Adipocyte (in vitro differentiated cells): ENCODE measurements around the gene TEX2.

Experiments used
- DNase-seq: peaks from one replicate; pipeline ENCODE4 v3.0.0-alpha.2; 2015; ENCODE audit warnings: low read depth
- H3K27me3 ChIP-seq: replicated peaks from 2 replicates; pipeline ENCODE4 v1.7.0; 2013; ENCODE audit warnings: mild to moderate bottlenecking, low read length, moderate library complexity; ENCODE audit not compliant: control insufficient read depth, insufficient read depth
- H3K36me3 ChIP-seq: 2 replicates; pipeline ENCODE4 v1.7.0; 2013; ENCODE audit warnings: low read length, mild to moderate bottlenecking, moderate library complexity; ENCODE audit not compliant: control insufficient read depth, insufficient read depth, severe bottlenecking
- H3K4me1 ChIP-seq: 2 replicates; pipeline ENCODE4 v1.7.0; 2013; ENCODE audit warnings: mild to moderate bottlenecking, low read length, moderate library complexity; ENCODE audit not compliant: control insufficient read depth, insufficient read depth
- H3K4me3 ChIP-seq: 2 replicates; pipeline ENCODE4 v1.7.0; 2013; ENCODE audit warnings: mild to moderate bottlenecking, low read length, moderate library complexity
- H3K9ac ChIP-seq: 2 replicates; pipeline ENCODE4 v1.7.0; 2013; ENCODE audit warnings: mild to moderate bottlenecking, low read length, moderate library complexity
- H3K9me3 ChIP-seq: 2 replicates; pipeline ENCODE4 v1.7.0; 2013; ENCODE audit warnings: mild to moderate bottlenecking, low read length, moderate library complexity; ENCODE audit not compliant: control insufficient read depth

TEX2 gene

DNA sequence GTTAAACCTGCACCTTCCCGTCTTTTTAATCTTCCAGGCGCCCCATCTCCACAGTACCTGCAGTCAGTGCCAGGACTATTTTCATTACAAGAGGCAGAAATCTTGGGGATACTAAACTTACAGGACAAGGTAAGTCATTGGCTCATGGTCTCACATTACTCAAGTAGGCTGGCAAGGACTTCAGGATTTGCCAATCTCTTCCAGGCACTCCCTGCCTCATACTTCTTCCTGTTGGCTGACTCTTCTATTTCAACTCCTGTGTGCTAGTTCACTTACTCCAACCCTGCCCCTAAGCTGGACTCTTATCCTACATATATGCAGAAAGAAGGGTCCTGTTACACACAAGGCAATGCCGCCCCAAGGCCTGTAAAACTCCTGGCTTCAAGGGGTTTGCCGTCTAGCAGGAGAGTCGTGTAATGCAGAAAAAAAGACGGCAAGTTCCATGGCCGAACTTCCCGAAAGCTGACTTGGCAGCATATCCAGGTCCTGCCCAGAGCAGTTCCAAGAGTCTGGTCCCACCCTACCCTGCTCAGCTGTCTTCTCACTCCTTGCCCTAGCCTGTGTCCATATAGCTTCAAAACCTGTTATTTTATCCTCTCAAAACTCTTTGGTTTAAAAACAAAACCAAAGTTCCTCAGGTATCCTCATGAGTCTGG lies 147.9 kb downstream of the TEX2 start:
- peak overlapping the region; percentile 58 for H3K4me3 ChIP-seq
- H3K36me3 ChIP-seq: no peaks in the 10 kb centered on the region
- no peaks in the 10 kb centered on the region for H3K27me3 ChIP-seq
- peak overlapping the region; percentile 48 for H3K9ac ChIP-seq
- no peaks in the 10 kb centered on the region for H3K9me3 ChIP-seq
- H3K4me1 ChIP-seq: peaks cover 41% of the 10 kb centered on the region
- peak; percentile 33 for DNase-seq

DNA sequence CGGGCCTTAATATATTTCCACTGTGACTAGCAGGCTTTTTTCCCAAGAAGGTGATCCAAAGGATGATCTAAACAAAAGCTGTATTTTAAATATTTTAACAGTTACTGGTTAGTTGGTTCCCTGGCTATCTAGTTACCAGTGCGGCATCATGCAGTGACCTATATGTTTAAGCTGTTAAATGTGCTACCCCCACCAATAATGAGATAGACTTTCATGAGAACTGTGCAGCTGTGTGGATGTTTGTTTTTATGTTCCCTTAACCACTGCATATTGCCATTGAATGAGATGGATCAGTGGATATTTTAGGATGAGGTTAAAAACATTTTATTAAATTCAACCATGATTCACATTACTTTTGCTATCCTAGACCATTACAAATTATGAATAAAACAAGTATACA lies 150.1 kb downstream of the TEX2 start:
- H3K36me3 ChIP-seq: no peaks in the 10 kb centered on the region
- H3K9me3 ChIP-seq: no peaks in the 10 kb centered on the region
- H3K27me3 ChIP-seq: no peaks in the 10 kb centered on the region
- H3K4me3 ChIP-seq: no peak overlapping the region
- DNase-seq: no peak
- no peak overlapping the region for H3K9ac ChIP-seq
- H3K4me1 ChIP-seq: peaks cover 41% of the 10 kb centered on the region

DNA sequence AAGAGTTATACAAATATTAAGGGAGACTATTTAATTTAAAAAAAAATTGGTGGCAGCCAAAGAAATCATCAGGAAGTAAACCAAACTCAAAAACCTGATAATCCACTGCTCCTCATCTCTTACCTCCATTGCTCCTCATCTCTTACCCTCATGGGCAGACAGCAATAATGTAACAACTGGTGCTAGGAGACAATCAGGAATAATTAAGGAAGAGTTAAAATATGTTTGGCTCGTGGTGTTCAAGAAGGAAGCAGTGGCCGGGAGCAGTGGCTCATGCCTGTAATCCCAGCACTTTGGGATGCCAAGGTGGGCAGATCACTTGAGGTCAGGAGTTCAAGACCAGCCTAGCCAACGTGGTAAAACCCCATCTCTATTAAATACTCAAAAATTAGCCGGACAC lies 151.2 kb downstream of the TEX2 start:
- no peaks in the 10 kb centered on the region for H3K9me3 ChIP-seq
- H3K4me3 ChIP-seq: no peak overlapping the region
- H3K9ac ChIP-seq: no peak overlapping the region
- no peaks in the 10 kb centered on the region for H3K36me3 ChIP-seq
- H3K27me3 ChIP-seq: no peaks in the 10 kb centered on the region
- H3K4me1 ChIP-seq: peaks cover 48% of the 10 kb centered on the region
- no peak for DNase-seq

DNA sequence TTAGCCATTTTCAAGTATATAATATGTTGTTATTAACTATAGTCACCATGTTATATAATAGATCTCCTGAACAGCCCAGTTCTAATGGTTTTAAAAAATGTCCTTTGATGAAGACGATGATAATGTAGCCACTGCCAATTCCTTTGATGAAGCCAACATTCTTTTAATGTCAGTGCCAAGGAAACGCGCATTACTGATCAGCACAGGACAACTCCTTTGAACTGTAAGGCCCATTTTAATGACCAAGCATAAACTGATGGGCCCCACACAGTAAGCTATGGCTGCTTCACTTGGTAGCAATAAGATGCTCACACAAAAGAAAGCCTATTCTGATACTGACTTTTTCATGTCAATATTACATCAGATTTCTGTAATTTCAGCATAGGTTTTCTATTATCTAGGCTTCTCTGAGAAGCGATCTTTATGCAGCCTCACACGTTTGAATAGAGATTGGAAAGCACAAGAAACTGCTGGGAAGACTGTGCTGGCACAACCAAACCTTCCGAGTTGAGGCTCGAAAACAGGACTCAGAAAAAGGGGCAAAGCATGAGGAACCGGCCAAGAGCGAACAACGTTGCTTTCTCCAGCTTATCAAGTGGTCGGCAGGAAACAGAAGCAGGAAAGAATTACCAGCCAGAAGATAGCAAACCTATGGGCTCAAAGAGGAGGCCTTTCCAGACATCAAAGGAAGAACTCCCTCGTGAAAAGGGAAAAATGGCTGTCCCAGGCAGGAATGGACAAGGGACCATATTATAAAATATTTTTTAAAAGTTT lies 152.5 kb downstream of the TEX2 start:
- peaks cover 52% of the 10 kb centered on the region for H3K4me1 ChIP-seq
- H3K27me3 ChIP-seq: no peaks in the 10 kb centered on the region
- no peaks in the 10 kb centered on the region for H3K36me3 ChIP-seq
- no peaks in the 10 kb centered on the region for H3K9me3 ChIP-seq
- no peak for DNase-seq
- no peak overlapping the region for H3K4me3 ChIP-seq
- H3K9ac ChIP-seq: no peak overlapping the region

DNA sequence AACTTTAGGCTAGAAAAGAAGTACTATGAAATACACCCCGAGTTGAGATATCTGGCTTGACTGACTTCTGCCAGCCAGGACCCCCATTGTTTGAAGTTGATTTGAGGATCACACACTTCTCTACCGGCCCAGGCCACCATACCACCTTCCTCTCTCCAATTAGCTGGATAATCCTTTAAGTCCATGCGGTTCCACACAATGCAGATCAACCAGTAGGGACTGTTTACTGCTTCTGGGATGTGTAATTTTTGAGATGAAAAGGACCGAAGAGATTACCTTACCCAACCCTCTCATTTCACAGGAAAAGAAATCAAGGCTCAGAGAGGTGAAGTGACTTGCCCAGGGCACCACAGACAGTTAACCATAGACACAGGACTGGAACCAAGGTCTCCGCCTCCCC lies 153.7 kb downstream of the TEX2 start:
- Histone ChIP-seq H3K27me3 (no peaks in the 10 kb centered on the region), H3K9me3 (no peaks in the 10 kb centered on the region), H3K9ac (no peak overlapping the region), H3K4me1 (peaks cover 40% of the 10 kb centered on the region), H3K36me3 (no peaks in the 10 kb centered on the region), H3K4me3 (no peak overlapping the region)
- no peak for DNase-seq

DNA sequence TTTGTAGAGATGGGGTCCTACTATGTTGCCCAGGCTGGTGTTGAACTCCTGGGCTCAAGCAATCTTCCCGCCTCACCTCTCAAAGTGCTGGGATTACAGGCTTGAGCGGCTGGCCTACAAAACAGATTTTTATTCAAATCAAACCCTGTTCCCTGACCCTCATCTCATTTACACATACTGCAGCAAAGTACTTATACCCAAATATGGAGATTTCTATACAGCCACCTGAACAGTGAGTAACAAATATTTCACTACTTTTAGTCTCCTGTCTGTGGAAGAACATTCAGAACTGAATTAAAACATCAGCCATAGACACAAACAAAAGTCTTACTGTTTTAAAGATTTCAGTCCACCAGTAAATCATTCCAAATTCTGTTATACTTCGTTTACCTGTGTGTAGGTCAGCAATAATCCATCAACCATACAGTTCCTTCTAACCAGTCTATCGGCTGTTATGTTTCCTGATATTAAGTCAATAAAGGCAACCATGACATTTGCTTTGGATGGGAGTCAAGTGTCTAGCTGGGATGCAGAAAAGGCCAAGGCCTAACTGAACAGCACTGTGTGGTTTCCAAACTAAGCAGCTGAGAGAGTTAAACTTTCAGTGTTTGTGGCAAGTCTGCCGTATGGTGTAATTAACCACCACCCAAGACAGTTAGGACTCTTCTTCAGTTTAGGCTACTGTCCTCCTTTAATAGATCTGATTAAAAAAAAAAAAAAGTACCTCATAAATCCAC lies 155.4 kb downstream of the TEX2 start:
- Histone ChIP-seq H3K9ac (no peak overlapping the region), H3K36me3 (no peaks in the 10 kb centered on the region), H3K27me3 (no peaks in the 10 kb centered on the region), H3K9me3 (no peaks in the 10 kb centered on the region), H3K4me1 (peaks cover 43% of the 10 kb centered on the region), H3K4me3 (no peak overlapping the region)
- no peak for DNase-seq

DNA sequence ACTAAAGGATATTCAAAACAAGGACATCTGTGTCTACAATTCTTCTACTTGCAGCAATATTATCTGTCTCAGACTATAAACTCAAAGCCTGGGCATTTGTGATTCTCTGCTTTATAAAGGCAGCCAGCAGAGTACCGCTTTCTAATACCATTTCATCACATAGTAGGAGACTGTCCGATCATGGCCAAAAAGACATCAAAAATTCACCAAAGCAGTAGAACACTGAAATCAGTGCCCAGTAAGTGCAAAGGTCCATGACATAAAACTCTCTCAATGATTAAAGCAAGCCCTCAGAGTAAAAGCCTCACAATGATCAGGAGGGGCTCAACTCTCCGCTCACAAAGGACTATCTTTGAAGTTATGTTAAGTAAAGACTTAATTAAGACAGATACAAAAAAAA lies 156.1 kb downstream of the TEX2 start:
- Histone ChIP-seq H3K4me1 (peaks cover 43% of the 10 kb centered on the region), H3K27me3 (no peaks in the 10 kb centered on the region), H3K4me3 (no peak overlapping the region), H3K9me3 (no peaks in the 10 kb centered on the region), H3K9ac (no peak overlapping the region), H3K36me3 (no peaks in the 10 kb centered on the region)
- no peak for DNase-seq

DNA sequence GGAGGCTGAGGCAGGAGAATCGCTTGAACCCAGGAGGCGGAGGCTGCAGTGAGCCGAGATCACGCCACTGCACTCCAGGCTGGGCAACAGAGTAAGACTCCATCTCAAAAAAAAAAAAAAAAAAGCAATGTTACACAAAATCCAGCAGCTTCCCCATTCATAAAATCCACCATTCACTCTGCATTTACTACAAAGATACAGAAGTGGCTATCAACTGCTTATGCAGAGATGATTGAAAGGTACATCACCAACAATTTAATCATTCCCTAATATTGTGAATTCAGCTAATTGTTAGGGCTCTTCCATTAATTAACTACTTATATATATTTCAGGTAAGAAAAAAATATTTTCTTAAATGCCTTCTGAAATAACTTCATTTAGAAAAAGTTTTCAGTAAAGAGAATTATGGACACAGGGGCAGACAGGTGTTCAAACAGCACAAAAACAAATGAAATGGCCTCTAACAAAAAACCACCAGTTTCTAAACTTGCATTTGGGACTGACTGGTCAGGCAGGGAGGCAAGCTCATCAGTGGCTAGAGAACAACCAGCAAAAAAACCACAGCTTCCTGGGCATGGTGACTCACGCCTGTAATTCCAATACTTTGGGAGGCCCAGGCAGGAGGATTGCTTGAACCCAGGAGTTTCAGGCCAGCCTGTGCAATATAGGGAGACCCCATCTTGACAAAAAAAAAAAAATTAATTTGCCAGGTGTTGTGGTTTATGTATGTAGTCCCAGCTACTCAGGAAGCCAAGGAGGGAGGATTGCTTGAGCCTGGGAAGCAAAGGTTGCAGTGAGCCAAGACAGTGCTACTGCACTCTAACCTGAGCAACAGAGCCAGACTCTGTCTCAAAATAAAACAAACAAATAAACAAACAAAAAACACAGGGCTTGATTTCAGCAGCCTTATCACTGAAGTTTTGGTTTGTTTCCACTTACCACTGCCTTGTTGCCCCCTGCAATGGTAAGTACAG lies 159.4 kb downstream of the TEX2 start:
- no peak for DNase-seq
- Histone ChIP-seq H3K4me3 (no peak overlapping the region), H3K27me3 (no peaks in the 10 kb centered on the region), H3K36me3 (no peaks in the 10 kb centered on the region), H3K4me1 (peaks cover 25% of the 10 kb centered on the region), H3K9me3 (no peaks in the 10 kb centered on the region), H3K9ac (no peak overlapping the region)

DNA sequence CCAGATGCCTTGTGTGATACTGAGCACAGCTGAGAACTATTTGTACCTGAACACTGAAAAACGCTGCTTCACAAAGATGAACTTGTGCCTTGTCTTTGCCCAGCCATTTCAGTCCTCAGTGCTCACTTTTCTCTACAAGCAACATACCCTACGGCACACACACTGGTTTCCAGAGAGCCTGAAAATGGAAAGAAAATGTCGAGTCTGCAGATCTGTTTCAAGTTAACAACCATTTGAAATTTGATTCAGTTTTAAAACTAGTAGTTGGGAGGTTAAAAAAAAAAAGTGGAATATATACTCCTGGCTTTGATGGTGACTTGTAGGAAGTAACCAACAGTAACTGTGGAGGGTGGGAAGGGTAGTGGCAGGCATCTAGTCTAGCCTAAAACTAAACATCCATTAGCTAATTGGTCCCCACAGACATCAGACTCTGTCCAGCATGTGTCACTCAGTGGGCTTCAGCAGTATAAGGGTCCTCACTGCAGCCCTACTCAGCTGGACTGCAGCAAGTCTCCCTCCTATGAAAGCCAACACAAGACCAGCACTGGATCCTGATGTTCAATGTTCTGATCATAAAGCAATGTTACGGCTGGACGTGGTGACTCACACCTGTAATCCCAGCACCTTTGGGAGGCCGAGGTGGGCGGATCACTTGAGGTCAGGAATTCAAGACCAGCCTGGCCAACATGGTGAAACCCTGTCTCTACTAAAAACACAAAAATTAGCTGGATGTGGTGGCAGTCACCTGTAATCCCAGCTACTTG lies 160.3 kb downstream of the TEX2 start:
- peaks cover 24% of the 10 kb centered on the region for H3K4me1 ChIP-seq
- H3K27me3 ChIP-seq: no peaks in the 10 kb centered on the region
- no peak overlapping the region for H3K9ac ChIP-seq
- no peaks in the 10 kb centered on the region for H3K9me3 ChIP-seq
- H3K4me3 ChIP-seq: no peak overlapping the region
- no peak for DNase-seq
- H3K36me3 ChIP-seq: no peaks in the 10 kb centered on the region

DNA sequence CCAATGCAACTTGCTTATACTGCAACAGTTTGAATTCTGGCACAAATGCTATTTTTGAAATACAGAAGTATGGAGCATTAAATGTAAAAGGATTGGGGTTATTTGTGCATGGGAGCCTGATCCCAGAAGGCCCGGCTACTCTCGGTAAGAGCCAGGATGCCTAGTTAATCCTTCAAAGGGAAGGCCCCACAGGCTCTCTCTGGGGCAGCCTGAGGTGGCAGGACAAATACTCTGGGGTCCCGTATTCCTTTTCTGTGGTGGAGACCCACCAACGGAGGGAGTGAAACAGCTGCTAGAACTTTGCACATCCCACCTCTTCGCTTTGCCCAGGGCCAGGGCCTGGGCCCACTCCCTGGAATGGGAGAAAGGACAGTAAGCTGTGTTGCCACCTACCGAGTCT lies 163.5 kb downstream of the TEX2 start:
- no peak for DNase-seq
- H3K9me3 ChIP-seq: no peaks in the 10 kb centered on the region
- H3K27me3 ChIP-seq: no peaks in the 10 kb centered on the region
- H3K36me3 ChIP-seq: peaks cover 4% of the 10 kb centered on the region
- no peak overlapping the region for H3K4me3 ChIP-seq
- H3K9ac ChIP-seq: no peak overlapping the region
- H3K4me1 ChIP-seq: peaks cover 15% of the 10 kb centered on the region
